ENCODE data around the gene EEPD1.

DNA sequence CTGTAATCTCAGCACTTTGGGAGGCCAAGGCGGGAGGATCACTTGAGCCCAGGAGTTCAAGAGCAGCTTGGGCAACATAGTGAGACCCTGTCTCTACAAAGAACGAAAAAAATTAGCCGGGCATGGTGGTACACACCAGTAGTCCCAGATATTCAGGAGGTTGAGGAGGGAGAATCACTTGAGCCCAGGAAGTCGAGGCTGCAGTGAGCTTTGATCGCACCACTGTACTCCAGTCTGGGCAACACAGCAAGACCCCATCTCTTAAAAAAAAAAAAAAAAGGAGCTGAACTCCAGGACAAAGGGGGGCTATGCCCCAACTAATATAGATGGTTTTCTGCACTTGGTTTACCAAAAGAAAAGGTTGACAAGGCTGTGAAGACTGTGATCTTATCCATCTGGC is 135.4 kb downstream of the EEPD1 start:
- TF ChIP-seq CTCF (IDR thresholded peaks at IDR 0.05; ENCODE audit: borderline replicate concordance, extremely low read depth, low read length, poor library complexity, severe bottlenecking) (no peak), EZH2 (IDR thresholded peaks at IDR 0.05; ENCODE audit: borderline replicate concordance, low read depth, low read length, severe bottlenecking) (no peak)

All from DND-41 (cell line).